NOMO-1 treated with DMSO at 0.1 percent for 48 hours (cell line): ENCODE data around the gene PPP1R27.

ENCODE experiments used
- DNase-seq: peaks from one replicate; lab custom pipeline; 2025; ENCODE audit not compliant: unreplicated experiment; lab: John Stamatoyannopoulos, UW

The PPP1R27 gene

DNA sequence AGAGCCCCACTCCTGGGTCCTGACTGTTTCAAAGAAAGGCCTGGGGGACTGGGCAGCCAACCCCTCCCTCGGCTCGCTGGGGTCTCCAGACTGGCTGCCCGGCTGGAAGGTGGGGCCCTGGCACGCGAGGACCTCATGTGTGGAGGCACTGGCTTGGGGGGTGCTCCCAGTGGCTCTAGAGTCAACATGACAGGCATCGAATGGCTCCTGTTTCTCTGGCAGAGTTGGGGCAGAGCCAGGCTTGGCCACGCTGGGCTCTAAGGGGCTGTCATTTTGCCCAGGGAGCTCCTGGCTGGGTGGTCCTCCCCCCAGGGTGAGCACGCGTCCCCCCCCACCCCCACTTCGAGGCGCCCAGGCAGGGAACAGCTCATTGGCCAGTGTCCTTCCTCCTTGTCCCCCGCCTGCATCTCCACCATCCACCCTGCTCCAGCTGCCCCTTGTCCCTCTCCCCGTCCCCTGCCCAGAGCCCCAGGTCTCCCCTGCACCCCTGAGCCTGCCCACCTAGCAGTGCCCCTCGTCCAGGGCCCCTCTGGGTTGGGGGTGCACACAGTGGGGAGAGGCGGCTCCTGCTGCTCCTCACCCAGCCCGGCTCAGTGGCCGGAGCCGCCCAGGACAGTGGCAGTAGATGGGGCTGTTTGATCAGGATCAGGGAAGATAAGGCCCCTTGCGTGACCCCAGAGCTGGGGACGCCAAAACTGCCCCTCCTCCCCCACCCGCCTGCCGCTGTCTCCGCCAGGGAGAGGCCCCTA is 28.2 kb downstream of the PPP1R27 start:
- no peak for DNase-seq

DNA sequence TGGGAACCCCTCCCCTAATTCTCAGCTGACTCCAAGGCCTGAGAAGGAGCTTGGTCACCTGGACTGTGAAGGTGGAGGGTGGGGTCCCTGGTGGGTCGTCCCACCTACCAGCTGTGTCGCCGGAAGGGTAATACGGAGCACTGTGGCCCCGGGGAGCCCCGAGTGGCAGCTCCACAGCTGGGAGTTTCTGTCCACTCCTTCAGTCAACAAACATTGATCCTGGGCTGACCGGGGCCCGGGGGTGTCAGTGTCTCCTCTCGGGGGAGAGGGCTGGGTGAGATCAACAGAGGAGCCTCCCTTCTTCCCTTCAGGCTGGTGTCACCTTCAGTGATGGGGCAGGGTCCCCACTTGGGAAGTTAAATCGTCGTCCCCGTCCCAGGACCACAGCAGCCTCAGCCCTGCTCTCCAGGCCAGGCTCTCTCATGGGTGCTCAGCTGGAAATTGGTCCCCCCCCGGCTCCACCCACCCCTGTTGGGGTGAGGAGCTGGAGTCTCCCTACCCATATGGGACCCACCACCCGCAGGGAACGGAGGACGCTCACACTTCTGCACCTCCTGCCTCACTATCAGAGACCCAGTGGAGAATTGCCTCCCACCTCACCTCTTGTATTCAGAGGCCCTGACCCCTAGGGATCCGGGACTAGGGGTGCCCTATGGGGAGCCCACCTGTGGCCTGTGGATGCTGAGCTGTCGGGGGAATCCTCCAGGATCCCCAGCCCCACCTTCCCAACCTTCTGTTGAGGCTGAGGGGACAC is 29.0 kb downstream of the PPP1R27 start:
- DNase-seq = no peak

DNA sequence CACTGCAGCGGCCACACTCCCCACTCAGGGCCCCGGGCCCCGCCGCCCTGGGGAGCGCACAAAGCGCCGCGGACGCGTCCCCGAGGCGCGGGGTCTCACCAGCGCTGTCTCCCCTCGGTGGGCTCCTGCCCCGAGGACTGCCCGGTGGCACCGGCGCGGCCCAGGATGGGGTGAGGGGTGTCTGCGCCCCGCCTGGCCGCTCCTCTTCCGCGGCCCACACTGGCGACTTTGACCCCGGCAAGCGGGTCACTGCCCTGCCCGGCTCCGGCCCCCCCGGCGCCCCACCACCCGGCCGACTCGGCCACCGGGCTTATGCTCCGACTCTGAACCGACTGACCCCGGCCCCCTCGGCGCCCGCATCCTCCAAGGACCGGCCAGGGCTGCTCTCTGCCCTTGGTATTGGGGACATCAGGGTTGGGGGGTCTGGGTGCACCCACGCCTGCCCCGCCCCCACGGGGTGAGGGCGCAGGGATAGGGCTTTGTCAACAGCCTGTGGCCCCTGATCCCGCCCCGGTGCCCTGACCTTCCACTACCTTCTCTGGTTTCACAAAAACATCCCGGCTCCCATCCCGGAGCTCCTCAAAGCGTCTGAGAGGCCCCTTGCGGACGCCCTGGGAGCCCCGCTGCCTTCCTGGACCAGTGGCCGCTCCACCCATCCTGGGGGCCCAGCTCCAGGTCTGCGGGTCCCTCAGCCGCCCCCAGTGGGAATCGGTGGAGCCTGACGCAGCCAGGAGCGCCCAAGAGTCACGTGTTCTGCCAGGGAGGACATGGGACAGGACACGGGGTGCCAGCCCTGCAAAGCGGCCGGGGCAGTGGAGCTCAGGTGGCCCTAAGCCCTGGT is 30.1 kb downstream of the PPP1R27 start:
- DNase-seq = no peak

DNA sequence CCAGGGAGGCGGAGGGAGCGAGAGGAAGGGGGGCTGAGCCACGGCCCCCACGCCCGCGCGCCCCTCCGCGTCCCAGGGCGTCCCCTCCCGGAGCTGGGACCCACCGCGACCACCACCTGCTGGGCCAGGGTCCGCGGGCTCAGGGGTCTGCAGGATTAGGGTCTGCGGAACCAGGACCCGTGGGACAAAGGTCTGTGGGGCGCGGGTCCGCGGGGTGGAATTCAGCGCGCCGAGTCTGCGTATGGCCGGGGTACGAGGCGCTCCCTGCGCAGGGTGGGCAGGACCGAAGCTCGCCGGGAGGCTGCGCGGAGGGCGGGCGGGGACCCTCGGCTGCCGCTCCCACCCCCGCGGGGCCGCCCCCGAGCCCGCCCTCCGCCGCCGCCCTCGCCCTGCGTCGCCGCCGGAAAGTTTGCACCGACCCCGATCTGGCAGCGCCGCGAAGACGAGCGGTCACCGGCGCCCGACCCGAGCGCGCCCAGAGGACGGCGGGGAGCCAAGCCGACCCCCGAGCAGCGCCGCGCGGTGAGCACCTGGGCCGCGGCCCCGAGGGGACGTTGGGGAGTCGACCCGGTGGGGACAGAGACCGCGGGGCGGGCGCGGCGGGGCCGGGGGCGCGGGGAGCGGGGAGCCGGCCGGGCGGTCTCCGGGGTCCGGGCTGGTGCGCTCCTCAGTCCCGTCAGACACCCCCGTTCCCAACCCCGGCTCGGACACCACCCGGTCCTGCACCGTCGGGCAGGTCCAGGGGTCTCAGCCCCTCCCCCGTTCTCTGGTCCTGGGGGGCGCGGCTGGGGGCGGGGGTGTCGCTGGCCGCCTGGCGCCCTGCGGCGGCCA is 30.9 kb downstream of the PPP1R27 start, which contains the start of gene GCGR:
Gene GCGR, plus strand, starts transcription at position 423 of the 831 bp plus-strand sequence. CDS start 4,869 bp downstream, outside the sequence.
- no peak for DNase-seq

DNA sequence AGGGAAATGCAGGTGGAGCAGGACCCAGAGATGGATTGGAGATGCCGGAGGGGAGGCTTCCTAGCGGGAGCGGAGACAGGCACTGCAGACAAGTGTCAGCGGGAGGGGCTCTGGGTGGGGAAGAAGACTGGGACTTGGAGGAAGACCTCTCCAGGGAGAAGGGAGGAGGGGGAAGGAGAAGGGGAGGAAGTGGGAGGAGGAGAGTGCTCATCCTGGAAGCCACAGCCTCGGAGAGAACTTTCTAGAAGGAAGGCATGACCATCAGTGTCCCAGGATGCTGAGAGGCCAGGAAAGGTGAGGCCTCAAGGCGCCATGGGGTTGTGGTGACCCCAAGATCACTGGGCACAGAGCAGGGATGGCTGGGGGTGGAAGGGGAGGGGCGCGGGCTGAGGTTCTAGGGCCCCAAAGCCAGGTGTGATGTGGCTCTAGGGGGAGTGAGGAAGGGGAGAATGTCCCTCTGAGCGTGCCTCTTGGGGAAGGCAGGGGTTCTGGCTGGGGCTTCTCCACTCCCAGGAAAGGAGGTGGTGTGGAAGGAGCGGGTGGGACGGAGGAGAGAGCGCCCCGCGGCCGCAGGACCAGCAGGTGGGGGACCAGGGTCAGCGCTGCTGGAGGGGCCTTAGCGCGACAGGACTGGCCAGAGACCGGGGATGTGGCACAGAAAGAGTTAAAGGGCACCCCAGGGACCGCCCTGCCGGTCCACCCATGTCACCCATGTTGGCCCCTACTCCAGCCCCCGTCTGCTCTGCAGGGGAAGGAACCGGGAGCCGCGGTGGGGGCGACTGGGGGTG is 31.8 kb downstream of the PPP1R27 start:
- DNase-seq = no peak

DNA sequence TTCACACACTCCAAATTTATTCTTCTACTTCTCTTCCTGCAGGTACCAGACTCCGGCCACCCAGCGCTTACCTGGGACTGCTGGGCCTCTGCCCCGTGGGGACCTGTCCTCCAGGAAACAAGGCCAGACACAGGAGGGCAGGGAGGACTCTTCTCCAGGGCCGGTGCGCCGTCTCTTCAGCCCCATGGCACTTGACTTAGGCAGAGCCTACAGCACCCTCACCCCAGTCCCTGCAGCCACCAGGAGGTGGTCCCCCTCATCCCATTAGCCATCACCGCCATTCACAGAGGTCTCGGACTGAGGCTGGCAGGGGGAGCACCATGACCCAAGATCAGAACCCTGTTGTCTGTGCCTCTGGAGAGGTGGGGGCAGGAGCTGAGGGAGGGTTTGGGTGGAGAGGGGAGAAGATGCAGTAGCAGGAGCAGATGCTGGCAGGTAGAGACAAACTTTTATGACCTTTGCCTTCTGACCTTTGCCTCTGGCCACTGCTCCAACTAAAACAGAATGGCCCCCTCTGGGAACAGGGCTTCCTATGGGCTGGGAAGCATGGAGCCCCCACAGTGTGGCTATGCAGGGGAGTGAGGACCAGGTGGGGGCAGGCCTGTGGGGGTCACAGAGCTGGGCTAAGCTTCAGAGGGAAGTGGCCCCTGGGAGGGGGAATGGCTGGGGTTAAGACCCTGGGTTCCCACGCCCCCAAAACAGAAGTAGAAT is 32.6 kb downstream of the PPP1R27 start:
- DNase-seq = no peak

DNA sequence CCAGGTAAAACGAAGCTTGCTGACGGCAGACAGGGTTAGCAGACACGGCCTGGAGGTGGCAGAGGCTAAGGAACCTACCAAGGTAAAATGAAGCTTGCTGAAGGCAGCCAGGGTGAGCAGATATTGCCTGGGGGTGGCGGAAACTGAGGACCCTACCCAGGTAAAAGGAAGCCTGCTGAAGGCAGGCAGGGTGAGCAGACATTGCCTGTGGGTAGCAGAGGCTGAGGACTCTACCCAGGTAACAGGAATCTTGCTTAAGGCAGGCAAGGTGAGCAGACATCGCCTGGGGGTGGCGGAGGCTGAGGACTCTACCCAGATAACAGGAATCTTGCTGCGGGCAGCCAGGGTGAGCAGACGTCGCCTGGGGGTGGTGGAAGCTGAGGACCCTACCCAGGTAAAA is 33.5 kb downstream of the PPP1R27 start:
- no peak for DNase-seq

DNA sequence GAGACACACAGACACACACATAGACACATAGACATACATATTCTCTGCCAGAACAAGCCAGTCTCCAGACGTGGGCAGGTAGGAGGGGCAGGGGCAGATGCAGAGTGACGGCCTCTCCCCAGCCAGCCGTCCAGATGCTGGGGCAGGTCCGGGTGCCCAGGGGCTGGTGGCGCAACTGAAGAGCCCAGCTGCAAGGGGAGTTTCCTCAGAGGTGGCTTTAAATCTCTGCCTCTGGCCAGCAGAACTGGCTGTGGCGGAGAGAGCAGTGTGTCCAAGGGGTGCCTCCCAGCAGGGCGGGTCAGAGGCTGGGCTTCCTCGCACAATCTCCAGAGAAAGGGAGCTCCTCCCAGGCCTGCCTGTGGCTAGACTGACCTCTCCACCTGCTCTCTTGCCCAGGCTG is 40.3 kb downstream of the PPP1R27 start:
- DNase-seq = peak; percentile 34

DNA sequence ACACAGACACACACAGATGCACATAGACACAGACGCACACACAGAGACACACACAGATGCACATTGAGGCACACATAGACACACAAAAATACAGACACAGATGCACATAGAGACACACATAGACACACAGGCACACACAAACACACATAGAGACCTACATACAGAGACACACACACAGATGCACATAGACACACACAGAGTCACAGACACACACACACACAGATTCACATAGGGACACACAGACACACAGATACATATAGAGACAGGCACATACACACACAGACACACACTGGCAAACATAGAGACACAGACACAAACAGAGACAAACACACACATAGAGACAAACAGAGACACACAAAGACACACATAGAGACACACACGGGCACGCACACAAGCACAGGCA is 40.8 kb downstream of the PPP1R27 start:
- DNase-seq = no peak

DNA sequence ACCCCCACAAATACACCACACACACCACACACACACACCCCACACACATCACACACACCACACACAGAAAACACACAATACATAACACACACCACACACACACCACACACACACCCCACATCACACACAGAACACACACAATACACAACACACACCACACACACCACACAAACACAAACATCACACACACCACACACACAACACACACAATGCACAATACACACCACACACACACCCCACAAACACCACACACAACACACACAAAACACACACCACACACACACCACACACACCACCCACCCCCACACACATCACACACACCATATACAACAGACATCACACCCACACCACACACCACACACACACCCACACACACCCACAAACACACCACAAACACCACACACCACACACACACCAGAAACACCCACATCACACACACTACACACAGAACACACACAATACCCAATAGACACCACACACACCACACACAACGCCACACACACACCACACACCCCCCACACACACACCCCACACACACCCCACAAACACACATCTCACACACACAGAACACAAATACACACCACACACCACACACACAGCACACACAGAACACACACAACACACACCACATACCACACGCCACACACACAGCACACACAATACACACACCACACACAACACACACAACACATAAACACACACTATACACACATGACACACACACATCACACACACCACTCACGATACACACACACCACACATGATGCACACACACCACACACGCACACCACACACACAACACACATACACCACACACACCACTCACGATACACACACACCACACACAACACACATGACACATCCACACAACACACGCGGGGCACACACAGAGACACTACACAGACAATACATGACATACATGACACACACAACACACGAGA is 41.9 kb downstream of the PPP1R27 start:
- DNase-seq = no peak
